IPS-11a (cell line): Measurements from ENCODE around the gene RPL36.
"Not testable (repeated sequence)": the region's sequence is repeated elsewhere in the genome, so short reads cannot be mapped to it uniquely, and the experiment has no call there.

Source experiments
- H3K4me3 ChIP-seq: one replicate; pipeline ENCODE4 v1.5.1; 2013; ENCODE audit warnings: low read depth, low read length, control low read depth

Gene RPL36

GRCh38 chr19:5703819-5704818, 14.0 kb downstream of the RPL36 start:
- H3K4me3 ChIP-seq, result no peak overlapping the region

- no peak overlapping the region for H3K4me3 ChIP-seq
These were observed 15.5 kb downstream of the RPL36 start for GRCh38 chr19:5705552-5705951.

- no peak overlapping the region for H3K4me3 ChIP-seq
These were observed 16.9 kb downstream of the RPL36 start for GRCh38 chr19:5706876-5707573.

GRCh38 chr19:5707576-5708575, 17.8 kb downstream of the RPL36 start:
- no peak overlapping the region for H3K4me3 ChIP-seq

GRCh38 chr19:5711025-5711424, 20.9 kb downstream of the RPL36 start:
- H3K4me3 ChIP-seq, result no peak overlapping the region

- no peak overlapping the region for H3K4me3 ChIP-seq
These were observed 21.6 kb downstream of the RPL36 start for GRCh38 chr19:5711713-5712161.

GRCh38 chr19:5713228-5713627, 23.1 kb downstream of the RPL36 start:
- no peak overlapping the region for H3K4me3 ChIP-seq

- no peak overlapping the region for H3K4me3 ChIP-seq
These were observed 24.7 kb downstream of the RPL36 start for GRCh38 chr19:5714816-5715215.

GRCh38 chr19:5717215-5717935, 27.3 kb downstream of the RPL36 start:
- H3K4me3 ChIP-seq, result no peak overlapping the region

GRCh38 chr19:5718037-5718578, 28.0 kb downstream of the RPL36 start:
- H3K4me3 ChIP-seq, result peak overlapping the region; percentile 98

- peak overlapping the region; percentile 98 for H3K4me3 ChIP-seq
These were observed 28.6 kb downstream of the RPL36 start for GRCh38 chr19:5718579-5719273.

- peak overlapping the region; percentile 98 for H3K4me3 ChIP-seq
These were observed 29.3 kb downstream of the RPL36 start for GRCh38 chr19:5719274-5719960.

GRCh38 chr19:5719961-5720790, 30.1 kb downstream of the RPL36 start, which contains the start of the genes CATSPERD and LONP1:
CATSPERD (plus strand) TSS chr19:5720637; CDS start chr19:5720738, 101 bp downstream.
LONP1 (minus strand) TSS chr19:5720146; CDS start chr19:5720132, 14 bp downstream.
- H3K4me3 ChIP-seq, result peak within 1 kb of the TSS; percentile 98

GRCh38 chr19:5727453-5728050, 37.5 kb downstream of the RPL36 start:
- H3K4me3 ChIP-seq, result no peak overlapping the region

- H3K4me3 ChIP-seq, result not testable (repeated sequence)
These were observed 43.1 kb downstream of the RPL36 start for GRCh38 chr19:5733172-5733571.

GRCh38 chr19:5738423-5738822, 48.3 kb downstream of the RPL36 start:
- no peak overlapping the region for H3K4me3 ChIP-seq
